ENCODE measurements around the gene RHAG.
"Not testable (repeated sequence)": the region's sequence is repeated elsewhere in the genome, so short reads cannot be mapped to it uniquely, and the experiment has no call there.

RHAG gene

DNA sequence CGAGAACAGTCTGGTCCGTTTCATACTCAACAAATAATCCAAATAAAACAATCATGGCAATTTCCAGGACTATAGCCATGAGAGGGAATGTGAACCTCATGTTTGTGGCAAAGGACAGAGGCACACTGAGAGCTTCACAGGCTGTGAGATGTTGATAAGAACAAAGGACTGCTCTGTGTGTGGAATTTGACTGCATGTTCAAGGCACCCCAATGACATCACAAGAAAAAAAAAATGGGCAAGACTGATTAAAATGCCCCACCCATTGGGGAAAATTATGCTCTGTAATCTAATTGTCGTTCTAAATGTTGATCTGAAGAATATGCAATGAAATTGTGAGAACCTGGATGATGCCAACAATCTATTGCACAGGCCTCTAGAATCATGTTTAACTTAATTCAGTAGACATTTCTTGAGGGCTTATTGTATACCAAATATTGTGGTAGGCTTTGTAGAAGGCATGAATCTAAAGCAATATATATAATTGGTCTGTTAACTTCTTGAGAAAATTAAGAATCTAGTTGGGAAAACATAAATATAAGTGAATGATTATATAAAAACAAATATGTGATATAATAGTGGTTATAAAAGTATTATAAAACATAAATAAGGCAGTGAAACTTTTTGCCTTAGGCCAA is at the start of gene RHAG:
TSS of gene RHAG (minus strand) at position 127 of the 637 bp plus-strand sequence. CDS start at position 100, 27 bp downstream.
- DNase-seq = no peak

DNA sequence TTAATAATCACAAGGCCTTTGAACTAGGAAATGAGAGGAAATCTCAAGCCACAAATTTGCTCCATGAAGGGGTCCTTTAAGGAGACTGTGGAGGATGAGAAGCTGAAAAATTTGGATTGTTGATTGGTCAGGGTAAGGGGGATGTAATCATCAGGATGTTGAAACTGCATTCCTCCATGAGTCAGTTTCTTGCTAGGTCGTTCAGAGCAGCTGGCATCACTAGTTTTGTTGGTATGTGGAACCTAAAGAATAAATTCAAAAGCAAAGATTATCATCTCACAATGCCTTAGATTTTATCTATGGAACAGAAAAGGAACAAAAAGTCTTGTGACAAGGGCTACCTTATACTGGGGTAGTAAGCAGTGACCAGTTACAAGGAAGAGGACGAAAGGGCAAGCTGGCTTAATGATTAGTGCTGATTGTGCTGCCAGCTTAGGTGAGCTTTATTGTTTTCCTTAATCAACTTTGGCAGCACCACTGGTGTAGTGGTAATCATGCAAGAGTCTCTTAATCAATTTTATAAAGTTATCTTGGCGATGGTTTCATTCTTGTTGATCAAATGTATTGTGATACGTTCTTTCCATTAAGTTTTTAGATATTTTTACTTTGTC is 40.1 kb upstream of the RHAG start:
- DNase-seq = no peak

DNA sequence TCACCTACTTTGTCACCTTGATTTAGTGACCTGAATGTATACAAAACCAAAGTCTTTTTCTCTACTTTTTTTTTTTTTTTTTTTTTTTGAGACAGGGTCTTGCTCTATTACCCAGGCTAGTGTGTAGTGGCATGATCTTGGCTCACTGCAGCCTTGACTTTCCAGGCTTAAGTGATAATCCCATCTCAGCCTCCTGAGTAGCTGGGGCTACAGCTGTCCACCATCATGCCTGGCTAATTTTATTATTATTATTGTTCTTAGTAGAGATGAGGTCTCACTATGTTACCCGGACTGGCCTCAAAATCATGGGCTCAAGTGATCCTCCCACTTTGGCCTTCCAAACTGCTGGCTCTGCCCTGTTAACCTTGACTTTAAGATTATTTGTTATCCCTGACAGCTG is 39.2 kb upstream of the RHAG start:
- no peak for DNase-seq

DNA sequence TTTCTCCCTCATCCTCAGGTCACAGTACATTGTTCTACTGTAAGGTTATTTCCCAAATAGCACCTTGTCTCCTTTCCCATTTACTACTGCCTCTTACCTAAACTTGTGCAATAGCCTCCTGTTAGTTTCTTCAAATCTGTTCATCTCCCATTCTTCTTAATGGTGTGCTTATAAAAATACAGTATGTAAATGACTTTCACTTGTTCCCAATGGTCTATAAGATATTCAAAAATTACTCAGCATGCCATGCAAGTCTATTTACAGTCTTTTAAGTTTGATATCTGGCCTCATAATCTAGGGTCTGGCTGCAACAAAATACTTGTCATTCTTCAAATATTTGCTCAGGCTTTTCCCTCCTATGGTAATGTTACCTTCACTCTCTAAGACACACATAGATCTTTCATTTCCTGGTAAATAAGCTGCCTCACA is 31.5 kb upstream of the RHAG start:
- no peak for DNase-seq

DNA sequence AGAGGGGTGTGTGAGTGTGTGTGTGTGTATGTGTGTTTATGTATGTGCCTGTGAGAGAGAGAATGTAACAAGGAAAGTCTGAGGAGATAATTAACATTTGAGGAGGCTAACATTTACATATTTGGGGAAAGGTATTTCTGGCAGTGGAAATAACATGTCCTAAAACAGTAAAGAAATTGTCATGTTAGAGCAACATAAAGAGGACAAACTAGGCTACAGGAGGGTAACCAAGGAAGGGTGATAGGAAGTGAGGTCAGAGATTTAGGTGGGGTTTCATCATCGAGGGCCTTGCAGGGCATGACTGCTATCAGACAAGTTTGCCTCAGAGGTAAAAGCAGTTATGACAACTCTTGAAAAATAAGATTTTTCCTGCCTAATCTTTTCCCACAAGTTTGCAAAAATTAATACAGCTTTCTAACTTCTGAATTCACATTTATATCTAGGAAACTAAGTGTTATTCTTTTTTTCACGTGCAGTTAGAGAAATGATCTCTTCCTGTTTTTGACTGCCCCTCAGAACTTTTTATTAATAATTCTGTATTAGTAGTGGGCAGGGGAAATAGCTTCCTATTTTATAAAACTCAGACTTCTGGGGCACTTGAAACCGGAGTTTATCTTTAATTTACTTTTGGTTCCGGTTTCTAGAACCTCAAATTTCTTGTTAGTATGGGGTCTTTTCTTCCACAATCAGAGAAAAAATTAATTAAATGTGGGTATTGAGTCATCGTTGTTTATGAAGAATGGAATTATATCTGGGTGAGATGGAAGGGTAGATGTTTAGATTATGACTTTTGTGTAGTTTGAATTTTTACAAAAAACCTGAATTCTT is 30.5 kb upstream of the RHAG start:
- DNase-seq = no peak

DNA sequence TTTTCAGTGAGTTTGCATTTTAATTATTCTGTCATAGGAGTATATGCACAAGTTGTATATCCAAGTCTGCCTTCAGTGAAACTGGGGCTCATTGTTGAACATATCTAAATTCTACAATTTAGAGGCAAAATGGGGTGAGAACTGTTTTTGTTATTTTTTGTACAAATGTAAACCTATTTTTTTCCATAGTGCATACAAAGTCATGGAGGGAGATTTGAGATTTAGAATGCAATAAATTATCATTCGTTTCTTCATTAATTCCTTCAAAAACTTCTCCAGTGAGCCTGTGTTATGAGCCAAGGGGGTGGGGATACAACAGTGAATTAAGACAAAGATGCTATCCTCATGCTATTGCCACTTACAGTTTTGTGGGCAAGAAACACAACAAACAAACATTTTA is 29.8 kb upstream of the RHAG start:
- DNase-seq = no peak

DNA sequence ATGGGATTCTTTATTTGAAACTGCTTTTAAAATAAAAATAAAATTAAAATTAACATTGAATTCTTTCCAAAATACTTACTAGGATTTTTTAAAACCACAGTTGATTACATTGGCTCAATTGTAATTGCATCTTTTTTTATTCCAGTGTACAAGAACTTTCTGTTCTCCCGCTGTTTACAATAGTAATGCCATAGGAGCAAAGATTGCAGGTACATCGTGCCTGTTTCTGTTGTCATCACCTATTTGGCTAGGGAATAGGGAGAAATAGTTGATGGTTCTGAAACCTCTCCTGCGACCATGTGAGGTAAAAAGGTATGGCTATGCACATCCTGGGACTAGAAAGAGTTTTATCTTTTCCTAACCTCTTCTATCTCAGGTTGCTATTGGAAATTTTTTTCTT is 28.2 kb upstream of the RHAG start:
- DNase-seq = no peak

DNA sequence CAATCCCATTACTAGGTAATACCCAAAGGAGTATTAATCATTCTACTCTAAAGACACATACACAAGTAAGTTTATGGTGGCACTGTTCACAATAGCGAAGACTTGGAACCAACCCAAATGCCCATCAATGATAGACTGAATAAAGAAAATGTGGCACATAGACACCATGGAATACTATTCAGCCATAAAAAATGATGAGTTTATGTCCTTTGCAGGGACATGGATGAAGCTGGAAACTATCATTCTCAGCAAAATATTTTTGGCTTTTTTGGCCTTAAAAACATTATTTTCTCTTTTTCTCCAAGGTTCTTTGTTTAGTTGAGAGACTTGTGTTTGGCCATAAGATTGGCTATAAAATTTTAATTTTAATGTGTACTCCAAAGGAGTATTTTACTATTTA is 27.4 kb upstream of the RHAG start:
- not testable (repeated sequence) for DNase-seq

DNA sequence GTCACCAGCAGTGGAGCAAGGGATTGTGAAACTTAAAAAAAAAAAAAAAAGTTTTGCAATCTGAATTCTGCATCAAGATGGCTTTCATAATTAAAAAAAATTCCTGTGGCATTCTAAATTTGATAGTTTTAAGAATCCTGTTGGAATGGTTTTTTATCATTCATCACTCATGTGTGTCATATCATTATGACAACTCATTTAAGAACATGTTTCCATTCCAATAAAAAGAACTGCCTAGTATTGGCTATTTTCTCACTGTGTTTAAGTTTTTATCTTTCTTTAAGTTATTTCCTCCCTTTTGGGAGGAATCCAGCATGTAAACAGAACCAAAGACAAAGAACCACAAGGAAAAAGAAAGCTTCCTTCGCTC is 26.2 kb upstream of the RHAG start:
- DNase-seq = no peak

DNA sequence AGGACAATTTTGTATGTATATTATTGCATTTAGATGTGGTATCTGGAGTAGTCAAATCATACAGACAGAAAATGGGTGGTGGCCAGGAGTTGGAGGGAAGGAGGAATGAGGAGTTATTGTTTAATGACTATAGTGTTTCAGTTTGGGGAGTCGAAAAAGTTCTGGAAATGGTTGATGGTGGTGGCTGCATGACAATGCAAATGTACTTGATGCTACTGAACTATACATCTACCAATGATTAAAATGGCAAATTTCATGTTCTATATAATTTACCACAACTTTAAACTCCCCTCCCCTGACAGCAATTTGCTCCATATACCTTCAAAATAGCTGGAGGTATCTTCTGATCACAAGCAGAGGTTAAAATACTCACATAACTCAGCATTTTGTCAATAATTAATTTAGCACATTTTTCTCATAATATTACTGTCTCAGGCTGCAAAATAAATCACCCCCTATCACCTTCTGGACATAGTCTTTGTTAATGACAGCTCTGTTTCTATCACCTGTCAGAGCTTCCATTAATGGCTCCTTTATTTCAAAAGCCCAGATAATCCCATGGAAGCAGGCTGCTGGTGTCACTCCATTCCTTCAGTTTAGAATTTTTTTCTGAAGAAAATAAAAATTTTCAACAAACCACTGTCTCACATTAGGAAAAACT is 25.7 kb upstream of the RHAG start:
- no peak for DNase-seq

DNA sequence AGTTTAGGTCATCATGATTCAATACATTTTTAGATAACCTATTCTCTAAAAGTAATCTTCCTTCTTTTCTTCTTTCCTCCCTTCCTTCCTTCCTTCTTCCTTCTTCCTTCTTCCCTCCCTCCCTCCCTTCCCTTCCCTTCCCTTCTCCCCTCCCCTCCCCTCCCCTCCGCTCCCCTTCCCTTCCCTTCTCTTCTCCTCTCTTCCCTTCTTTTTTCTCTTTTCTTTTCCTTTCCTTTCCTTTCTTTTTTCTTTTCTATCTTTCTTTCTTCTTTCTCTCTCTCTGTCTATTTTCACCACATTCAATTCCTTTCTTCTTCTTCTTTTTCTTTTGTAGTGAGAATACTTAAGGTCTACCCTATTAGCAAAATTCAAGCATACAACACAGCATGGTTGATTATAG is 17.3 kb upstream of the RHAG start:
- DNase-seq = no peak

DNA sequence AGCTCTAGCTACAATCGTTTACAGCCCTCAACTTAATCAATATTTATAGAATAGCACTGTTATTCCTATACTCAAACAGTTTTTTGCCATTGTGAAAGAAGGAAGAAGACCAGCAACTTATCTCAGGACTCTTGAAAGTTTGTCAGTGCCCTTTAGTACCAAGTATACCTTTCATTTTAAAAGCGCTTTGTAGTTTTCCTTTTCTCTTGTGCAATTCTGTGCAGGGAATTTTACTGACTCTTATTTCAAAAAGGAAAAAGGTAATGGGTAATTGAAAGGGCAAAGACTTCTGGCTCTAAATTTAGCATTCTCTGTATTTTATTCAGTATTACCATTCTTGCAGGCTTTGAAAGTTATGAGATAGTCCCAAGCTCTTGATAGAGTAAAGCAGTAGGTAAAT is 16.8 kb upstream of the RHAG start:
- no peak for DNase-seq

DNA sequence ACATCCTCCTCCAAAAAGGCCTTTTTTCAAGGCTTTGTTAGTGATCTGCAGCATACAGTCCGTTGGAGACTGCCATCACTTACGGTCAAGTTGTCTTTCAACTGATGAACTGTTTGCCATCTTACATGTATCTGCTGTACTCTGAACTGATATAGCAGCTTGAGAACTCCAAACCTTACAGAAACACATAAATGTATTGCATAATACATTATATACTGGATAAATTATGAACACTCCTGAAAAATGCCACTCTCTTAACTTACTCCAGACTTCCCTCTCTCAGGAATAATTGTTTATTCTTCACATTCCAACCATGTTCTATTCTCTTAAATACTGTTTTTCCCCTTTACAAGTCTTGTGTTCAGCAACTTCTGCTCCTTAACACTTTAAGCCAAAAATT is 14.6 kb upstream of the RHAG start:
- no peak for DNase-seq

DNA sequence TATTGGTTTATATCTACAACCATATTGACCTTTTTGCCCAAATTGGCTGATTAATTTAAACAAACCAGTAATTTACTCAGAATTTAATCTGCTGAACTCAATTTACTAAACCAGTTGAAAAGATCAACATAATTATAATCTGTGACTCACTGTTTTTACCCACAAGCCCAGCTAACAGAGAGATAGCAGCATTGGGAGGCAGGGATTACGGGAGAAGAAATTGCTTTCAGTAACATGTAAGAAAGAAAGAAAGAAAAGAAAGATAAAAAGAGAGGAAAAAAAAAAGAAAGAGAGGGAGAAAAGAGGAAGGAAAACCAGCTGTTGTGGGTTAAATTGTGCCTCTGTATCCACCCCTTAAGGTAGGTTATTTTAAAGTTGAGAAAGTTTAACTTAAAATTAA is 13.3 kb upstream of the RHAG start:
- DNase-seq = no peak

DNA sequence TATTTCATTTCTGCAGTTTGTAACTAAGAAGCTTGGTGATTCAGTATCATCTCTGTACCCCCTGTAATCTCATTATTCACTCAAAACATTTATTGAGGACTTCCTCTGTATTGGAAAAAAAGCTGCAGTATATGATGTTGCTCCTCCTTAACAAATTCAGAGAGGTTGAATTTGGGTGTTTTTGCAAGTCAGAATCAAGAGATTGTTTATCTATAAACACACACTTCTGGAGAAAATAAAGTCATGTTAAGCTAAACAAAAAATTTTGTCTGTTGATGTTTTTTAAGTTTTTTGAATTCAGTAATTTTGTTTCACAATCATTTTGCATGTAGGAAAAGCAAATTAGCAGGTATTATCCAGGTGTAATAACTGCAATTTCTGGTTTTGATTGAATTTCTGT is 11.4 kb upstream of the RHAG start:
- no peak for DNase-seq

DNA sequence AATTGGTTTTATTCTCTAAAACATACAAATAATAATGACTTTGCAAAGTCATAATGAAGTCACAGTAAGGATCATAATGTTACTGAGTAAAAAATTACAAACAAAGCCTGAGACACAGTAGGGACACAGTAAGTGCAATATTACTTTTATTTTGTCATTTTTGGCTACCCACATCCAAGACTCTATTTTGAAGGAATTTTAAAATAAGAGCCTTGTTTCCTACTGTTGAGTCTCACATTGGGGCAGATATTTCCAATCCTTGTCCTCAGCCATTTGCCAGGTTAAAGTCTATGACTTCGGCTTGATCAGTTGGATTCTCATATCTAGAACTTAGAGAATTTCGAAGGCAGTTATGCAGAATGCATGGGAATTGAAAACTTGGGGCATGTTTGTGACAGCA is 10.8 kb upstream of the RHAG start:
- no peak for DNase-seq

DNA sequence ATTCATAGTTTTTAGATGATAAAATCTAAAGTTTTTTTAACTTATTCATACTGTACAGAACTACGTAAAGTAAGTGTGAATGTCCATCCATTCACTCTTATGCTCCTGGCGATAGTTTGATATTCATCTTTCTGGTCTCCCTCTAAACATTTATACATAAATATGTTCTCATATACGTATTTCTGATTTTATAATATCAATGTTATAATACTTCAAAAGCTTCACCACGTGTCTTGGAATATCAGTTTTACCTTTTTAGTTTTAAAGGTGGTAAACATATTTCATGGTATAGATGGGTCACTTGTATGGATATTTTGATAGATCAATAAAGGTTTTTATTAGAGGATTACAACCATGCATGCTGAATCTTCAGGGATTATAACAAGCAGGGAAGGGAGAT is 10.3 kb upstream of the RHAG start:
- no peak for DNase-seq

DNA sequence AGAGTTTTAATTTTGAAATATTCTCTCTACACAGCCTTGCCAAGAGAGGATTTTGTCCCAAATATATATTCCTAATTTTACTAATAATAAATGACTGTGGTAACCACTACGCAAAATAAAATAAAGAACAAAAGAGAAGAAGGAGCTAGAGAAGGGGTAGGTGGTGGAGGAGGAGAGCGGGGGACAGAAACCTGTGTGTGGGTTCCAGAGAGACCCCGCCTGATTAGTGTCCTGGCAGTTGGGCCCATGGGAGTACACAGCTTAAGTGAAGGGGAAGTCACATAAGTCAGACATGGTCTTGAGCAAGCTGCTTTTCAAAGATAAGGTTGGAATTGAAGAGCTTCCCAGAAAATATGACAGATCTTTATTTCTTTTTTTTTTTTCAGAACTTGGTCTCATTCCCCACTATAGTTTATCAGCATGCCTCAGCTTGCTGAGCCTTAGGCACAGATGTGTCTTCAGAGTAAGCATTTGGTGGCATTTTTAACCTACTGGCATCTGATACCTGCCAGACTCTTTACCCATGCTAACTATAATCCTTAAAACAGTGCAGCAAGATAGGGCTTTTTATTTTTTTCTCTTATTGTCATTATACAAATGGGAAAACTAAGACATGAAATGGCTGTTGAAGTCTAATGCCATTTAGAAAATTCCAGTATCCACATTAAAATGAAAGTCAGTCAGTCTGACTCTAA is 9.6 kb upstream of the RHAG start:
- no peak for DNase-seq

DNA sequence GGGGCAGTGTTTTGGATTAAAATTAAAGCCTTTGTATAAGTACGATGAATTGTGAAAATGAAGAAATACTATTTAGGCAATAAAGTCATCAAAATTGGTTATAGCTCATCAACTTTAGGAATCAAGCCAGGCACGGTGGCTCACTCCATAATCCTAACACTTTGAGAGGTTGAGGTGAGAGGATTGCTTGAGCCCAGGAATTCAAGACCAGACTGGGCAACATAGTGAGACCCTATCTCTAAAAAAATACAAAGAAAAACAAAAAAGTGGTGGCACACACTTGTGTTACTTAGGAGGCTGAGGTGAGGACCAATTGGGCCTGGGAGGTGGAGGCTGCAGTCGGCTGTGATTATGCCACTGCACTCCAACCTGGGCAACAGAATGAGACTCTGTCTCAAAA is 8.5 kb upstream of the RHAG start:
- no peak for DNase-seq

DNA sequence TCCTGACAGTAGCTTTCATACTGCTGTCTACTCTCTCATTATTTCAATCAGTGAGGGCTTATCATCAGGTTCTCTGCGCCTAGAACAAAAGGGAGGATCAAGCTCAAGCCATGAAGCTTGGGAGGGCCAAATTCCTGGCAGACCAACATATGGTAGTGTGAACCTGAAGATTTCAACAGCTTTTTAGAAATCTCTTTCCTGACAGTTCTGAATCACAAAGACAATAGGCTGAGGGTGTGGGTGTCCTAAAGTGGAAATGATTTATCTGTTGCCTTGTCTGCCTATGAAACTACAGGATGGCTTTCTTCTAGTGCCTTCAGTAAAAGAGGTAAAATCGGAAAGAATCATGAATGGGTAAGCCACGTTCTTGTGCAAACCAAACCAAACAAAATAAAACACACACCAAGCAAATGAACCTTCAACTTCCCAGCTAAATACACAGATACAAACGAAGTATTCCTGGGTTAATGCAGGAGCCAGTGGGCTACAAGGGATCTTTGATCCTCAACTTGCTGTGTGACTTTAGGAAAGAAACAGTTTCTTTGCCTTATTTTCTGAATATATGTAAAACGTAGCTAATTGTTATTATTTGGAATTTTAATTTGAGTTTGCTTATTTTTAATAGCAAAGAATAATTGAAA is 2.7 kb upstream of the RHAG start:
- no peak for DNase-seq

DNA sequence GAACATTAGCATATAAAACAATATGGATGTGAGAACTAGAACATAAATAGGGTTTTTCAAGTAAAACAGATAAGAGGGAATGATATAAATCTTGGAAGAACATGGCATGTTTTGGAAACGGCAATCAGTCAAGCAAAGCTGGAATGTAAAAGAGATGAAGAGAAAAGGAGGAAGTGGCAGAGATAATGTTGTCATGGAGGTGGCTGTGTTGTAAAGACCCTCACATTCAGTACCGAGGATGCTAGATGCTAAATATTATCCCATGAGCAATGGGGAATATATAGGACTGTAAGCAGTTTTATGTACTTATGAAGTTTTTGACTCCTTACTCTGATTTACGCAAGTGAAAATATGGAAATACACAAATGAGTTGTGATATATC is 702 bp upstream of the RHAG start:
- DNase-seq = no peak

DNA sequence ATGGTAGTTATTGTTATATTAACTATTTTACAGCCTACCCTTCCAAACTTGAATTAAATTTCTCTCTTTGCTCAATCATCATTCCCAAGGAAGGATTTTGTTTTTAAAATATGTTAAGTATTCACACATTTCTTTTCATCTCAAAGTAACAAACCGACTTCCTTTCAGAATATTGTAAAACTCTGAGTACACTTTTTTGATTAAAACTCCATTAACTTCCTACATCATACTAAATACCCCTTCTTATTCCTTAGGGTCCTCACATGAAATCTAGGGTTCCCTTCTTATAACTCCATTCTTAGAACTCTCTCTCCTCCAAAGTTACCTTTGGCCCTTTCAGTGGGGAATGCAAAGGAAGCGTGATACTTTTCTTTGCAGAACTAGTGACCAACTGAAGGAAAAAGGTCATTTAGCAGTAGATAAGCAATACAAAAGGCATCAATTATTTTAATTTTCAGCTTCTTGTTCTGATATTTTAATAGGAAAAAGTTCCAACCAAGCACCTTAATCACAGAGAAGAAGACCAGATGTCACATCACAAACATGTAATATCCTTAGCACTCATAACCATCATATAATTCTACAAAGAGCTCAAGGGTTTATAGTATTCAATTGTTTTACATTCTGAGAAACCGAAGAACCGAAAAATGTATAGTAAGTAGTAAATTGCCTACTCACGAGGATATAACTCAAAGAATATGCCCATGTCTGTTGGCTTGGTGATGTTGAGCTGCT is 494 bp downstream of the RHAG start:
- DNase-seq = no peak
